ENCODE measurements around the gene TTC7B.

- TF ChIP-seq GATA2 (IDR thresholded peaks at IDR 0.05; ENCODE audit: low read depth, low read length) = no peak
- no peak for TF ChIP-seq GATA3 (IDR thresholded peaks at IDR 0.05; ENCODE audit: low read depth, low read length)
Observed at GRCh38 chr14:90538095-90538494, 278.1 kb downstream of the TTC7B start.
